HG03575 (cell line): ENCODE results near the gene ADAMTSL5.

ENCODE experiments used
- ATAC-seq: cut with Tn5 transposase; IDR thresholded peaks from one replicate; pipeline ENCODE4 v1.9.1; 2021; ENCODE audit not compliant: unreplicated experiment, insufficient number of reproducible peaks, low FRiP score; ENCODE audit errors: extremely low read depth

Gene ADAMTSL5

DNA sequence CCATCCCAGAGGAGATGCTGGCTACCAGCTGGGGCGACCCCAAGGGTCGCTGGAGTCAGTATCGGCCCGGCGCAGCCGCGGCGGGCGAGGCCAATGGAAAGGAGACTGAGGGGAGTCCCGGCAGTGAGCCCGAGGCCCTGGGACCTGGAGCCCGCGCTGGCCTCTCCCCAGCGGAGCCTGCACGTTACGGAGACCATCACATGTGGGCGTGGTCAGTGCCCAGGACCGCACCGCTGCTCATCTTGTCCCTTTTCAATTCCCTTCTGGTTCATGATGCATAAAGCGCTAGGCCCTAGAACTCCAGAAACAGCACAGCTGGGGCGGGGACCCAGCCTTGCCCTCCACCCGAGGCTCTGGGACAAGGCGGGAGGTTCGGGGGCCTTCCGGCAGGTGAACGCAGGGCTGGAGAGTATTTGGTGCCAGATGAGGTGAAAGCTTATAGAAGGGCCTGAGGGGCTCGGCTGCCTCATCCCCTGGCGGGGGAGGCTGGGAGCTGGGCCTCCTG lies 41.8 kb downstream of the ADAMTSL5 start:
- no peak for ATAC-seq

GRCh38 chr19:1470305-1471009 lies 42.4 kb downstream of the ADAMTSL5 start:
- no peak for ATAC-seq

DNA sequence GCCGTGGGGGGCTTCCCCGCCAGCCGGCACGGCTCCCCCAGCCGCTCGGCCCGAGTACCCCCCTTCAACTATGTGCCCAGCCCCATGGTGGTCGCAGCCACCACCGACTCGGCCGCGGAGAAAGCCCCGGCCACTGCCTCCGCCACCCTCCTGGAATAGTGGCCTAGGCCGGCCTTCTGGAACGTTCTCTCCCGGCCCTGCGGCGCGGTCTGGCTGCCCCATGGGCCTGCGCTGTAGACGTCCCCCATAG lies 42.8 kb downstream of the ADAMTSL5 start:
- ATAC-seq: no peak

GRCh38 chr19:1469255-1470054 lies 43.4 kb downstream of the ADAMTSL5 start:
- no peak for ATAC-seq

DNA sequence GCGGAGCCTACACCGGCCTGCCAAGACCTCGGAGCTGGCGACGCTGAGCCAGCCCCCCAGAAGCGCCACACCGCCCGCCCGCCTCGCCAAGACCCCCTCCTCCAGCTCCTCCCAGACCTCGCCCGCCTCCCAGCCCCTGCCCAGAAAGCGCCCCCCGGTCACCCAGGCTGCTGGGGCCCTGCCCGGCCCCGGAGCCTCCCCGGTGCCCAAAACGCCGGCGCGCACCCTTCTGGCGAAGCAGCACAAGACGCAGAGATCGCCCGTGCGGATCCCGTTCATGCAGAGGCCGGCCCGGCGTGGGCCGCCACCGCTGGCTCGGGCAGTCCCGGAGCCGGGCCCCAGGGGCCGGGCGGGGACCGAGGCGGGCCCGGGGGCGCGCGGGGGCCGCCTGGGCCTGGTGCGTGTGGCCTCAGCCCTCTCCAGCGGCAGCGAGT lies 44.0 kb downstream of the ADAMTSL5 start:
- ATAC-seq: no peak

DNA sequence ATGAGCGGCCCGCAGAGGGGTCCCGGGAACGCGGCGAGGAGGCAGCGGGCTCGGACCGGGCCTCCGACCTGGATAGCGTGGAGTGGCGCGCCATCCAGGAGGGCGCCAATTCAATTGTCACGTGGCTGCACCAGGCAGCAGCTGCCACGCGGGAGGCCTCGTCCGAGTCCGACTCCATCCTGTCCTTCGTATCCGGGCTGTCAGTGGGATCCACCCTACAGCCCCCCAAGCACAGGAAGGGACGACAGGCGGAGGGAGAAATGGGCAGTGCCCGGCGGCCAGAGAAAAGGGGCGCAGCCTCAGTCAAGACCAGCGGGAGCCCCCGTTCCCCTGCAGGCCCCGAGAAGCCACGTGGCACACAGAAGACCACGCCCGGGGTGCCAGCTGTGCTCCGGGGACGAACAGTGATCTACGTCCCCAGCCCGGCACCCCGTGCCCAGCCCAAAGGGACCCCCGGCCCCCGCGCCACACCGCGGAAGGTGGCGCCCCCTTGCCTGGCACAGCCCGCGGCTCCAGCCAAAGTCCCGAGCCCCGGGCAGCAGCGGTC lies 44.5 kb downstream of the ADAMTSL5 start:
- no peak for ATAC-seq

DNA sequence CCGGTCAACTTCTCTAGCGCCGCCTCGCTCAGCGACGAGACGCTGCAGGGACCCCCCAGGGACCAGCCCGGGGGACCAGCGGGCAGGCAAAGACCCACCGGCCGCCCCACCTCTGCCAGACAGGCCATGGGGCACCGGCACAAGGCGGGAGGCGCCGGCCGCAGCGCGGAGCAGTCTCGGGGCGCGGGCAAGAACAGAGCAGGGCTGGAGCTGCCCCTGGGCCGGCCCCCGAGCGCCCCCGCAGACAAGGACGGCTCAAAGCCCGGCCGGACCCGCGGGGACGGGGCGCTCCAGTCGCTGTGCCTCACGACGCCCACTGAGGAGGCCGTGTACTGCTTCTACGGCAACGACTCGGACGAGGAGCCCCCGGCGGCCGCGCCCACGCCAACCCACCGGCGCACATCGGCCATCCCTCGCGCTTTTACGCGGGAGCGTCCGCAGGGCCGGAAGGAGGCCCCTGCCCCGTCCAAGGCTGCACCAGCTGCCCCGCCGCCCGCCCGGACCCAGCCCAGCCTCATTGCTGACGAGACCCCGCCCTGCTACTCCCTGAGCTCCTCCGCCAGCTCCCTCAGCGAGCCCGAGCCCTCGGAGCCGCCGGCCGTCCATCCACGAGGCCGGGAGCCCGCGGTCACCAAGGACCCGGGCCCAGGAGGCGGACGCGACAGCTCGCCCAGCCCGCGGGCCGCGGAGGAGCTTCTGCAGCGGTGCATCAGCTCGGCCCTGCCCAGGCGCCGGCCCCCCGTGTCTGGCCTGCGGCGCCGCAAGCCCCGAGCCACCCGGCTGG lies 45.1 kb downstream of the ADAMTSL5 start:
- ATAC-seq: no peak

- ATAC-seq: no peak
Observed at GRCh38 chr19:1467215-1467489, 45.7 kb downstream of the ADAMTSL5 start.

DNA sequence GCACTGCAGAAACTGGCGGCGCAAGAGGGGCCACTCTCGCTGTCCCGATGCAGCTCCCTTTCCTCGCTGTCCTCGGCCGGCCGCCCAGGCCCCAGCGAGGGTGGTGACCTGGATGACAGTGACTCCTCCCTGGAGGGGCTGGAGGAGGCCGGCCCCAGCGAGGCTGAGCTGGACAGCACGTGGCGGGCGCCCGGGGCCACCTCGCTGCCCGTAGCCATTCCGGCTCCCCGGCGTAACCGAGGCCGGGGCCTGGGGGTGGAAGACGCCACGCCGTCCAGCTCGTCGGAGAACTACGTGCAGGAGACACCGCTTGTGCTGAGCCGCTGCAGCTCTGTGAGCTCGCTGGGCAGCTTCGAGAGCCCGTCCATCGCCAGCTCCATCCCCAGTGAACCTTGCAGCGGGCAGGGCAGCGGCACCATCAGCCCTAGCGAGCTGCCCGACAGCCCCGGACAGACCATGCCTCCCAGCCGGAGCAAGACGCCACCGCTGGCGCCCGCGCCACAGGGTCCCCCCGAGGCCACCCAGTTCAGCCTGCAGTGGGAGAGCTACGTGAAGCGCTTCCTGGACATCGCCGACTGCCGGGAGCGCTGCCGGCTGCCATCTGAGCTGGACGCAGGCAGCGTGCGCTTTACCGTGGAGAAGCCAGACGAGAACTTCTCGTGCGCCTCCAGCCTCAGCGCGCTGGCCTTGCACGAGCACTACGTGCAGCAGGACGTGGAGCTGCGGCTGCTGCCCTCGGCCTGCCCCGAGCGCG lies 46.2 kb downstream of the ADAMTSL5 start:
- no peak for ATAC-seq

DNA sequence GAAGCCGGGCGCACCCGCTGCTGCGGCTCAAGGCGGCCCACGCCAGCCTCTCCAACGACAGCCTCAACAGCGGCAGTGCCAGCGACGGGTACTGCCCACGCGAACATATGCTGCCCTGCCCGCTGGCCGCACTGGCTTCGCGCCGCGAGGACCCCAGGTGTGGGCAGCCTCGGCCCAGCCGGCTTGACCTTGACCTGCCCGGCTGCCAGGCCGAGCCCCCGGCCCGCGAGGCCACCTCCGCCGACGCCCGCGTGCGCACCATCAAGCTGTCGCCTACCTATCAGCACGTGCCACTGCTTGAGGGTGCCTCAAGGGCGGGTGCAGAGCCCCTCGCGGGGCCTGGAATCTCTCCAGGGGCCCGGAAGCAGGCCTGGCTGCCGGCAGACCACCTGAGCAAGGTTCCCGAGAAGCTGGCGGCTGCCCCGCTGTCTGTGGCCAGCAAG lies 46.8 kb downstream of the ADAMTSL5 start:
- ATAC-seq: no peak

GRCh38 chr19:1465191-1466016 lies 47.4 kb downstream of the ADAMTSL5 start:
- no peak for ATAC-seq

DNA sequence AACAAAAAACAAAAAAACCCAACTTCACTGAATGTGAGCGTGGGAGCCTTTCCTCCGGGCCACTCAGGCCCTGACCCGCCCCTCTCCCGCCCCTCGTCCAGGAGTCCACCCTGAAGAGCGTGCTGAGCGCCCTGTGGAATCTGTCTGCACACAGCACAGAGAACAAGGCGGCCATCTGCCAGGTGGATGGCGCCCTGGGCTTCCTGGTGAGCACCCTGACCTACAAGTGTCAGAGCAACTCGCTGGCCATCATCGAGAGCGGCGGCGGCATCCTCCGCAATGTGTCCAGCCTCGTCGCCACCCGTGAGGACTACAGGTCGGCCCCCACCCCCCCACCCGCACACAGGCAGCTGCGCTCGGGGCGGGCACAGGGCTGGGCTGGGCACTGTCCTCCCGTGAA lies 51.0 kb downstream of the ADAMTSL5 start:
- ATAC-seq: no peak

- ATAC-seq: no peak
Observed at GRCh38 chr19:1460033-1460995, 52.5 kb downstream of the ADAMTSL5 start.

GRCh38 chr19:1459479-1459878 lies 53.3 kb downstream of the ADAMTSL5 start:
- ATAC-seq: no peak

GRCh38 chr19:1457892-1458291 lies 54.9 kb downstream of the ADAMTSL5 start:
- ATAC-seq: no peak

GRCh38 chr19:1457031-1457739 lies 55.6 kb downstream of the ADAMTSL5 start:
- no peak for ATAC-seq
